ENCODE data around the gene TXNDC9.
"Not testable (repeated sequence)": the region's sequence is repeated elsewhere in the genome, so short reads cannot be mapped to it uniquely, and the experiment has no call there.

The TXNDC9 gene

GRCh38 chr2:99373144-99373543, 37.0 kb upstream of the TXNDC9 start:
- H3K36me3 ChIP-seq (ENCODE audit: insufficient read depth, low read length) = peaks cover 88% of the 10 kb centered on the region

GRCh38 chr2:99368854-99369253, 32.7 kb upstream of the TXNDC9 start:
- not testable (repeated sequence) for H3K4me1 ChIP-seq (ENCODE audit: insufficient read depth, low read length, poor library complexity, severe bottlenecking); H3K9ac ChIP-seq (ENCODE audit: low read depth, low read length, poor library complexity, severe bottlenecking); H3K27me3 ChIP-seq (ENCODE audit: insufficient read depth, low read length, poor library complexity, severe bottlenecking); H3F3A ChIP-seq (ENCODE audit: low read depth); H3K9me2 ChIP-seq (replicated peaks; ENCODE audit: low read depth, low read length); H2AFZ ChIP-seq (ENCODE audit: low read length); H4K20me1 ChIP-seq (ENCODE audit: insufficient read depth, low read length, poor library complexity, severe bottlenecking); H3K9me3 ChIP-seq (ENCODE audit: insufficient read depth, low read depth, low read length); H3K4me2 ChIP-seq (ENCODE audit: low read depth, low read length, poor library complexity, severe bottlenecking); H3K4me3 ChIP-seq (ENCODE audit: low read length, poor library complexity, severe bottlenecking); H3K79me2 ChIP-seq (ENCODE audit: insufficient read depth, low read length)
- H3K36me3 ChIP-seq (ENCODE audit: insufficient read depth, low read length) = peaks cover 91% of the 10 kb centered on the region

More at GRCh38 chr2:99373144-99373543, 37.0 kb upstream of the TXNDC9 start:
- TF ChIP-seq EZH2phosphoT487 (IDR thresholded peaks at IDR 0.05; ENCODE audit: borderline replicate concordance) (no peak), CTCF (conservative IDR thresholded peaks at IDR 0.05; ENCODE audit: low read length) (no peak)
- Histone ChIP-seq H3K27me3 (ENCODE audit: insufficient read depth, low read length, poor library complexity, severe bottlenecking) (no peaks in the 10 kb centered on the region), H3K4me1 (ENCODE audit: insufficient read depth, low read length, poor library complexity, severe bottlenecking) (no peaks in the 10 kb centered on the region), H3K4me3 (ENCODE audit: low read length, poor library complexity, severe bottlenecking) (no peak overlapping the region), H3K9ac (ENCODE audit: low read depth, low read length, poor library complexity, severe bottlenecking) (no peak overlapping the region), H3K4me2 (ENCODE audit: low read depth, low read length, poor library complexity, severe bottlenecking) (no peak overlapping the region), H3K79me2 (ENCODE audit: insufficient read depth, low read length) (no peaks in the 10 kb centered on the region), H4K20me1 (ENCODE audit: insufficient read depth, low read length, poor library complexity, severe bottlenecking) (no peaks in the 10 kb centered on the region), H3K9me3 (ENCODE audit: insufficient read depth, low read depth, low read length) (no peaks in the 10 kb centered on the region; the same call in 1 of the 2 replicates), H3F3A (ENCODE audit: low read depth) (no peaks in the 10 kb centered on the region), H3K9me2 (replicated peaks; ENCODE audit: low read depth, low read length) (no peaks in the 10 kb centered on the region), H2AFZ (ENCODE audit: low read length) (no peak overlapping the region)

GRCh38 chr2:99365661-99366060, 29.5 kb upstream of the TXNDC9 start:
- Histone ChIP-seq H3K27me3 (ENCODE audit: insufficient read depth, low read length, poor library complexity, severe bottlenecking) (no peaks in the 10 kb centered on the region), H3K9ac (ENCODE audit: low read depth, low read length, poor library complexity, severe bottlenecking) (no peak overlapping the region), H2AFZ (ENCODE audit: low read length) (no peak overlapping the region), H3K79me2 (ENCODE audit: insufficient read depth, low read length) (no peaks in the 10 kb centered on the region), H3K4me2 (ENCODE audit: low read depth, low read length, poor library complexity, severe bottlenecking) (no peak overlapping the region), H3F3A (ENCODE audit: low read depth) (no peaks in the 10 kb centered on the region), H3K9me2 (replicated peaks; ENCODE audit: low read depth, low read length) (no peaks in the 10 kb centered on the region), H3K36me3 (ENCODE audit: insufficient read depth, low read length) (peaks cover 87% of the 10 kb centered on the region), H3K4me3 (ENCODE audit: low read length, poor library complexity, severe bottlenecking) (no peak overlapping the region), H3K4me1 (ENCODE audit: insufficient read depth, low read length, poor library complexity, severe bottlenecking) (no peaks in the 10 kb centered on the region), H4K20me1 (ENCODE audit: insufficient read depth, low read length, poor library complexity, severe bottlenecking) (no peaks in the 10 kb centered on the region), H3K9me3 (ENCODE audit: insufficient read depth, low read depth, low read length) (no peaks in the 10 kb centered on the region)
- TF ChIP-seq CTCF (conservative IDR thresholded peaks at IDR 0.05; ENCODE audit: low read length) (no peak), EZH2phosphoT487 (IDR thresholded peaks at IDR 0.05; ENCODE audit: borderline replicate concordance) (no peak)

- Histone ChIP-seq H3K9me2 (replicated peaks; ENCODE audit: low read depth, low read length) (no peaks in the 10 kb centered on the region), H3K4me2 (ENCODE audit: low read depth, low read length, poor library complexity, severe bottlenecking) (no peak overlapping the region), H2AFZ (ENCODE audit: low read length) (no peak overlapping the region), H3K36me3 (ENCODE audit: insufficient read depth, low read length) (peaks cover 15% of the 10 kb centered on the region; the same call in 1 of the 2 replicates), H3K4me3 (ENCODE audit: low read length, poor library complexity, severe bottlenecking) (no peak overlapping the region), H3K27me3 (ENCODE audit: insufficient read depth, low read length, poor library complexity, severe bottlenecking) (no peaks in the 10 kb centered on the region), H3K4me1 (ENCODE audit: insufficient read depth, low read length, poor library complexity, severe bottlenecking) (no peaks in the 10 kb centered on the region), H4K20me1 (ENCODE audit: insufficient read depth, low read length, poor library complexity, severe bottlenecking) (peaks cover 28% of the 10 kb centered on the region), H3F3A (ENCODE audit: low read depth) (no peaks in the 10 kb centered on the region), H3K9ac (ENCODE audit: low read depth, low read length, poor library complexity, severe bottlenecking) (no peak overlapping the region), H3K9me3 (ENCODE audit: insufficient read depth, low read depth, low read length) (no peaks in the 10 kb centered on the region), H3K79me2 (ENCODE audit: insufficient read depth, low read length) (peaks cover 76% of the 10 kb centered on the region)
- no peak for TF ChIP-seq EZH2phosphoT487 (IDR thresholded peaks at IDR 0.05; ENCODE audit: borderline replicate concordance)
These were observed 20.7 kb upstream of the TXNDC9 start for GRCh38 chr2:99356853-99357252.

- not testable (repeated sequence) for H3K9me3 ChIP-seq (ENCODE audit: insufficient read depth, low read depth, low read length); H2AFZ ChIP-seq (ENCODE audit: low read length); H3K36me3 ChIP-seq (ENCODE audit: insufficient read depth, low read length); H3K9ac ChIP-seq (ENCODE audit: low read depth, low read length, poor library complexity, severe bottlenecking); H3F3A ChIP-seq (ENCODE audit: low read depth); H3K27me3 ChIP-seq (ENCODE audit: insufficient read depth, low read length, poor library complexity, severe bottlenecking); H3K4me1 ChIP-seq (ENCODE audit: insufficient read depth, low read length, poor library complexity, severe bottlenecking); H3K4me2 ChIP-seq (ENCODE audit: low read depth, low read length, poor library complexity, severe bottlenecking); H3K4me3 ChIP-seq (ENCODE audit: low read length, poor library complexity, severe bottlenecking); H3K9me2 ChIP-seq (replicated peaks; ENCODE audit: low read depth, low read length)
- Histone ChIP-seq H4K20me1 (ENCODE audit: insufficient read depth, low read length, poor library complexity, severe bottlenecking) (peaks cover 45% of the 10 kb centered on the region), H3K79me2 (ENCODE audit: insufficient read depth, low read length) (peaks cover 94% of the 10 kb centered on the region)
These were observed 18.7 kb upstream of the TXNDC9 start for GRCh38 chr2:99354825-99355224.

Data from Loucy (cell line).